Keratinocyte (primary cell): Measurements from ENCODE around the gene SMIM14.

Source experiments
- EZH2 ChIP-seq: IDR thresholded peaks from one replicate; pipeline ENCODE4 v1.6.1; 2012; ENCODE audit warnings: inconsistent platforms, mild to moderate bottlenecking, low read length, moderate library complexity
- TF ChIP-seq, protein P1 (sequence below), 3 experiments: IDR thresholded peaks in 1 of 3; conservative IDR thresholded peaks in 1 of 3; optimal IDR thresholded peaks in 1 of 3; 2 replicates in 2 of 3; 3 replicates in 1 of 3; pipeline versions ENCODE3 to v1.5.1; 2011; ENCODE audit warnings: low read length in 3 of 3, mild to moderate bottlenecking in 3 of 3, moderate library complexity in 2 of 3, control low read depth in 1 of 3, inconsistent platforms in 1 of 3; ENCODE audit not compliant: insufficient read depth in 2 of 3; ENCODE audit errors: extremely low read depth in 1 of 3

DNA sequence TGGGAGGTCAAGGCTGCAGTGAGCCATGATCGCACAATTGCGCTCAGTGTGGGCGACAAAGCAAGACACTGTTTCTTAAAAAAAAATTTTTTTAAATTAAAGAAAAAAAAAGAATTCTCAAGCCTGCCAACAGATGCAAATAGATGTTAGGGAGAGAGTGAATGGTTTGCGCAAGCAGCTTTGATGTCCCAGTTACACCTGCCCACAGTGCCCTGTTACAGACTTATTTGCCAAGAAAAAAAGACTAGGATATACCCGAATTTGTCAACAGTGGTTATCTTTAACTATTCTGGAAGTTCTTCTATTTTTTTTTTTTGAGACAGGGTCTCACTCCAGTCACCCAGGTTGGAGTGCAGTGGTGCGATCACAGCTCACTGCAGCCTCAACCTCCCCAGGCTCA, 67.2 kb downstream of the SMIM14 start:
- TF ChIP-seq, protein P1, sequence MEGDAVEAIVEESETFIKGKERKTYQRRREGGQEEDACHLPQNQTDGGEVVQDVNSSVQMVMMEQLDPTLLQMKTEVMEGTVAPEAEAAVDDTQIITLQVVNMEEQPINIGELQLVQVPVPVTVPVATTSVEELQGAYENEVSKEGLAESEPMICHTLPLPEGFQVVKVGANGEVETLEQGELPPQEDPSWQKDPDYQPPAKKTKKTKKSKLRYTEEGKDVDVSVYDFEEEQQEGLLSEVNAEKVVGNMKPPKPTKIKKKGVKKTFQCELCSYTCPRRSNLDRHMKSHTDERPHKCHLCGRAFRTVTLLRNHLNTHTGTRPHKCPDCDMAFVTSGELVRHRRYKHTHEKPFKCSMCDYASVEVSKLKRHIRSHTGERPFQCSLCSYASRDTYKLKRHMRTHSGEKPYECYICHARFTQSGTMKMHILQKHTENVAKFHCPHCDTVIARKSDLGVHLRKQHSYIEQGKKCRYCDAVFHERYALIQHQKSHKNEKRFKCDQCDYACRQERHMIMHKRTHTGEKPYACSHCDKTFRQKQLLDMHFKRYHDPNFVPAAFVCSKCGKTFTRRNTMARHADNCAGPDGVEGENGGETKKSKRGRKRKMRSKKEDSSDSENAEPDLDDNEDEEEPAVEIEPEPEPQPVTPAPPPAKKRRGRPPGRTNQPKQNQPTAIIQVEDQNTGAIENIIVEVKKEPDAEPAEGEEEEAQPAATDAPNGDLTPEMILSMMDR (optimal IDR thresholded peaks at IDR 0.05 in 1 of 3, IDR thresholded peaks at IDR 0.05 in 1 of 3, conservative IDR thresholded peaks at IDR 0.05 in 1 of 3; ENCODE audit: extremely low read depth in 1 of 3, insufficient read depth in 2 of 3, low read length in 3 of 3) = no peak
- TF ChIP-seq EZH2 = no peak
